IPS-18a (cell line): Measurements from ENCODE around the gene PDZD2.
"Not testable (repeated sequence)": the region's sequence is repeated elsewhere in the genome, so short reads cannot be mapped to it uniquely, and the experiment has no call there.

Experiments
- H3K27ac ChIP-seq: one replicate; pipeline ENCODE4 v1.5.1; 2013; ENCODE audit warnings: low read length
- H3K27me3 ChIP-seq: one replicate; pipeline ENCODE4 v1.6.1; 2013; ENCODE audit warnings: mild to moderate bottlenecking, low read length; ENCODE audit not compliant: control insufficient read depth, insufficient read depth
- H3K36me3 ChIP-seq: one replicate; pipeline ENCODE4 v1.6.1; 2013; ENCODE audit warnings: low read depth, low read length; ENCODE audit not compliant: control insufficient read depth
- H3K4me1 ChIP-seq: one replicate; pipeline ENCODE4 v1.6.1; 2013; ENCODE audit warnings: low read depth, low read length; ENCODE audit not compliant: control insufficient read depth
- H3K4me3 ChIP-seq: one replicate; pipeline ENCODE4 v1.5.1; 2013; ENCODE audit warnings: low read length
- H3K9ac ChIP-seq: one replicate; pipeline ENCODE4 v1.6.1; 2013; ENCODE audit warnings: mild to moderate bottlenecking, low read length, moderate library complexity
- H3K9me3 ChIP-seq: one replicate; pipeline ENCODE4 v1.6.1; 2013; ENCODE audit warnings: low read depth, low read length; ENCODE audit not compliant: control insufficient read depth

The PDZD2 gene

GRCh38 chr5:31759925-31760324 is 121.0 kb downstream of the PDZD2 start:
- Histone ChIP-seq H3K9me3 (no peaks in the 10 kb centered on the region), H3K36me3 (no peaks in the 10 kb centered on the region), H3K4me1 (peaks cover 2% of the 10 kb centered on the region), H3K27ac (no peak overlapping the region), H3K9ac (no peak overlapping the region), H3K4me3 (no peak overlapping the region), H3K27me3 (peaks cover 18% of the 10 kb centered on the region)

- Histone ChIP-seq H3K4me3 (no peak overlapping the region), H3K9ac (no peak overlapping the region), H3K9me3 (no peaks in the 10 kb centered on the region), H3K27me3 (no peaks in the 10 kb centered on the region), H3K36me3 (no peaks in the 10 kb centered on the region), H3K27ac (no peak overlapping the region), H3K4me1 (no peaks in the 10 kb centered on the region)
Observed at GRCh38 chr5:31761877-31762276, 122.9 kb downstream of the PDZD2 start.

- Histone ChIP-seq H3K27ac (no peak overlapping the region), H3K27me3 (no peaks in the 10 kb centered on the region), H3K4me3 (no peak overlapping the region), H3K36me3 (no peaks in the 10 kb centered on the region), H3K9ac (no peak overlapping the region), H3K9me3 (no peaks in the 10 kb centered on the region), H3K4me1 (no peaks in the 10 kb centered on the region)
Observed at GRCh38 chr5:31763424-31763823, 124.5 kb downstream of the PDZD2 start.

- not testable (repeated sequence) for H3K4me1 ChIP-seq, H3K27me3 ChIP-seq, H3K36me3 ChIP-seq, H3K9ac ChIP-seq, H3K9me3 ChIP-seq, H3K27ac ChIP-seq, H3K4me3 ChIP-seq
Observed at GRCh38 chr5:31764687-31765086, 125.8 kb downstream of the PDZD2 start.

- H3K4me1 ChIP-seq = peaks cover 21% of the 10 kb centered on the region
- H3K36me3 ChIP-seq = no peaks in the 10 kb centered on the region
- no peak overlapping the region for H3K9ac ChIP-seq
- no peaks in the 10 kb centered on the region for H3K27me3 ChIP-seq
- no peaks in the 10 kb centered on the region for H3K9me3 ChIP-seq
- no peak overlapping the region for H3K27ac ChIP-seq
- H3K4me3 ChIP-seq = no peak overlapping the region
Observed at GRCh38 chr5:31767335-31768031, 128.6 kb downstream of the PDZD2 start.

- Histone ChIP-seq H3K9me3 (no peaks in the 10 kb centered on the region), H3K27ac (no peak overlapping the region), H3K4me3 (no peak overlapping the region), H3K9ac (no peak overlapping the region), H3K36me3 (no peaks in the 10 kb centered on the region), H3K27me3 (no peaks in the 10 kb centered on the region), H3K4me1 (peaks cover 21% of the 10 kb centered on the region)
Observed at GRCh38 chr5:31768046-31768445, 129.1 kb downstream of the PDZD2 start.

- no peaks in the 10 kb centered on the region for H3K9me3 ChIP-seq
- H3K36me3 ChIP-seq = no peaks in the 10 kb centered on the region
- H3K4me3 ChIP-seq = no peak overlapping the region
- no peak overlapping the region for H3K9ac ChIP-seq
- no peak overlapping the region for H3K27ac ChIP-seq
- no peaks in the 10 kb centered on the region for H3K27me3 ChIP-seq
- peaks cover 21% of the 10 kb centered on the region for H3K4me1 ChIP-seq
Observed at GRCh38 chr5:31768784-31769183, 129.9 kb downstream of the PDZD2 start.

- Histone ChIP-seq H3K36me3 (no peaks in the 10 kb centered on the region), H3K9me3 (no peaks in the 10 kb centered on the region), H3K9ac (no peak overlapping the region), H3K4me3 (no peak overlapping the region), H3K27me3 (no peaks in the 10 kb centered on the region), H3K4me1 (peaks cover 21% of the 10 kb centered on the region), H3K27ac (no peak overlapping the region)
Observed at GRCh38 chr5:31769530-31769929, 130.6 kb downstream of the PDZD2 start.

- peaks cover 21% of the 10 kb centered on the region for H3K4me1 ChIP-seq
- no peaks in the 10 kb centered on the region for H3K27me3 ChIP-seq
- no peak overlapping the region for H3K4me3 ChIP-seq
- H3K27ac ChIP-seq = no peak overlapping the region
- no peak overlapping the region for H3K9ac ChIP-seq
- H3K9me3 ChIP-seq = no peaks in the 10 kb centered on the region
- H3K36me3 ChIP-seq = no peaks in the 10 kb centered on the region
Observed at GRCh38 chr5:31770132-31770720, 131.3 kb downstream of the PDZD2 start.

- Histone ChIP-seq H3K27me3 (no peaks in the 10 kb centered on the region), H3K9me3 (no peaks in the 10 kb centered on the region), H3K9ac (no peak overlapping the region), H3K4me1 (peaks cover 21% of the 10 kb centered on the region), H3K36me3 (no peaks in the 10 kb centered on the region), H3K4me3 (no peak overlapping the region), H3K27ac (no peak overlapping the region)
Observed at GRCh38 chr5:31770998-31771397, 132.1 kb downstream of the PDZD2 start.

GRCh38 chr5:31771500-31771899 is 132.6 kb downstream of the PDZD2 start:
- H3K9me3 ChIP-seq = no peaks in the 10 kb centered on the region
- no peaks in the 10 kb centered on the region for H3K27me3 ChIP-seq
- peaks cover 21% of the 10 kb centered on the region for H3K4me1 ChIP-seq
- no peak overlapping the region for H3K4me3 ChIP-seq
- no peak overlapping the region for H3K27ac ChIP-seq
- H3K36me3 ChIP-seq = no peaks in the 10 kb centered on the region
- no peak overlapping the region for H3K9ac ChIP-seq

GRCh38 chr5:31776294-31776693 is 137.4 kb downstream of the PDZD2 start:
- H3K36me3 ChIP-seq, H3K9me3 ChIP-seq, H3K4me1 ChIP-seq, H3K27me3 ChIP-seq, H3K9ac ChIP-seq, H3K27ac ChIP-seq, H3K4me3 ChIP-seq: not testable (repeated sequence)
